ENCODE data around the gene GLDC. TPM values are rescaled to one million over a fixed set of nuclear protein-coding genes. Genes with fewer than 3 reads are reported as not detected.

Gene GLDC
- total RNA-seq, 1 donor from 2014 or later: not detected

DNA sequence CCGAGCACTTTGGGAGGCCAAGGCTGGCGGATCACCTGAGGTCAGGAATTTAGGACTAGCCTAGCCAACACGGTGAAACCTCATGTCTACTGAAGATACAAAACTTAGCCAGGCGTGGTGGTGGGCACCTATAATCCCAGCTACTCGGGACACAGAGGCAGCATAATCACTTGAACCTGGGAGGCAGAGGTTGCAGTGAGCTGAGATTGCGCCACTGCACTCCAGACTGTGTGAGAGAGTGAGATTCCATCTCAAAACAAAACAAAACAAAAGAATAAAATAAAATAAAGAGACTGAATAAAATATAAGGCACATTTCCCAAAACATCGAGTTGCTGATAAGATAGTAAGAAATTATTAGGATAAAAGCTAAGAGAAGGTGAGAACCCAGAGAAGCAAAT, 32.3 kb upstream of the GLDC start:
- no peak overlapping the region for H3K4me3 ChIP-seq
- TF ChIP-seq, protein P1, sequence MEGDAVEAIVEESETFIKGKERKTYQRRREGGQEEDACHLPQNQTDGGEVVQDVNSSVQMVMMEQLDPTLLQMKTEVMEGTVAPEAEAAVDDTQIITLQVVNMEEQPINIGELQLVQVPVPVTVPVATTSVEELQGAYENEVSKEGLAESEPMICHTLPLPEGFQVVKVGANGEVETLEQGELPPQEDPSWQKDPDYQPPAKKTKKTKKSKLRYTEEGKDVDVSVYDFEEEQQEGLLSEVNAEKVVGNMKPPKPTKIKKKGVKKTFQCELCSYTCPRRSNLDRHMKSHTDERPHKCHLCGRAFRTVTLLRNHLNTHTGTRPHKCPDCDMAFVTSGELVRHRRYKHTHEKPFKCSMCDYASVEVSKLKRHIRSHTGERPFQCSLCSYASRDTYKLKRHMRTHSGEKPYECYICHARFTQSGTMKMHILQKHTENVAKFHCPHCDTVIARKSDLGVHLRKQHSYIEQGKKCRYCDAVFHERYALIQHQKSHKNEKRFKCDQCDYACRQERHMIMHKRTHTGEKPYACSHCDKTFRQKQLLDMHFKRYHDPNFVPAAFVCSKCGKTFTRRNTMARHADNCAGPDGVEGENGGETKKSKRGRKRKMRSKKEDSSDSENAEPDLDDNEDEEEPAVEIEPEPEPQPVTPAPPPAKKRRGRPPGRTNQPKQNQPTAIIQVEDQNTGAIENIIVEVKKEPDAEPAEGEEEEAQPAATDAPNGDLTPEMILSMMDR (IDR thresholded peaks at IDR 0.05; ENCODE audit: borderline replicate concordance): no peak
- no peaks in the 10 kb centered on the region for H3K9me3 ChIP-seq (replicated peaks)
- no peak overlapping the region for H3K27ac ChIP-seq (replicated peaks)
- no peaks in the 10 kb centered on the region for H3K27me3 ChIP-seq (ENCODE audit: low read depth)
- no peak for DNase-seq
- peaks cover 22% of the 10 kb centered on the region for H3K4me1 ChIP-seq
- no peaks in the 10 kb centered on the region for H3K36me3 ChIP-seq
- intact Hi-C loops (cut with micrococcal nuclease): no loop called here

DNA sequence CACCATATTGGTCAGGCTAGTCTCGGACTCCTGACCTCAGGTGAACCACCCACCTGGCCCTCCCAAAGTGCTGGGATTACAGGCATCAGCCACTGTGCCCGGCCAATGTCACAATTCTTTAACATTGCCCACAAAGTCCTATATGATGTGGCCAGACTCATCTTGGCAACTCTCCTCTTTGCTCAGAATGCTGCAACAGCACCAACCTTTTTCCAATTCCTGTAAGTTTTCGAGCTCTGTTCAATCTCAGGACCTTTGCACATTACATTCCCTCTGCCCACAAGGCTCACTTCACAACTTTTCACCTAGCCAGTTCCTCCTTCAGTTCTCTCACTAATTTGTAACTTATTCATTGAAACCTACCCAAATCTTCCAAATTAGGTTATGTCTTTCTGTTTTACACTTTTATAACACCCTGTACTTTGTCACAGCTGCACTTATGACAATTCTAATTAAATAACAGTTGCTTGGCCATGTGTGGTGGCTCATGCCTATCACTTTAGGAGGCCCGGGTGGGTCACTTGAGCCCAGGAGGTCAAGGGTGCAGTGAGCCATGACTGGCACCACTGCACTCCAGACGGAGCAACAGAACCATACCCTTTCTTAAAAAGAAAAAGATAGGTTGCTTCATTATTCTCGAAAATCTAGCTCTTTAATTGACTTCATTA, 30.9 kb upstream of the GLDC start:
- Histone ChIP-seq H3K36me3 (no peaks in the 10 kb centered on the region), H3K4me1 (peaks cover 8% of the 10 kb centered on the region), H3K4me3 (no peak overlapping the region), H3K9me3 (replicated peaks) (no peaks in the 10 kb centered on the region), H3K27me3 (ENCODE audit: low read depth) (peaks cover under 1% of the 10 kb centered on the region), H3K27ac (replicated peaks) (no peak overlapping the region)
- TF ChIP-seq, protein P1 (IDR thresholded peaks at IDR 0.05; ENCODE audit: borderline replicate concordance): no peak
- intact Hi-C loops (cut with micrococcal nuclease): no loop called here
- no peak for DNase-seq

DNA sequence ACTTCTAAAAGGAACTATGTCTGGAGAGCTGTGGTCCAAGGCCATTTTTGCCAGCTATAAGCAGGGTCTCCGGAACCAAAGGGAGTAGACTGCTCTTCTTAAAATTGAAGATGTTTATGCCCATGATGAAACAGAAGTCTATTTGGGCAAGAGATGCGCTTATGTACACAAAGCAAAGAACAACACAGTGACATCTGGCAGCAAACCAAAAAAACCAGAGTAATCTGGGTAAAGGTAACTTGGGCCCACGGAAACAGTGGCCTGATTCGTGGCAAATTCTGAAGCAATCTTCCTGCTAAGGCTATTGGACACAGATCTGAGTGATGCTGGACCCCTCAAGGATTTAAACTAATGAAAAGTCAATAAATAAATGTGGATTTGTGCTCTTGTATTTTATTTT, 29.7 kb upstream of the GLDC start:
- H3K4me1 ChIP-seq: no peaks in the 10 kb centered on the region
- peaks cover 12% of the 10 kb centered on the region for H3K27me3 ChIP-seq (ENCODE audit: low read depth)
- no peak overlapping the region for H3K27ac ChIP-seq (replicated peaks)
- no peak for DNase-seq
- no peak overlapping the region for H3K4me3 ChIP-seq
- TF ChIP-seq, protein P1 (IDR thresholded peaks at IDR 0.05; ENCODE audit: borderline replicate concordance): no peak
- H3K36me3 ChIP-seq: no peaks in the 10 kb centered on the region
- intact Hi-C loops (cut with micrococcal nuclease): no loop called here
- H3K9me3 ChIP-seq (replicated peaks): no peaks in the 10 kb centered on the region

- H3K4me3 ChIP-seq: no peak overlapping the region
- H3K36me3 ChIP-seq: no peaks in the 10 kb centered on the region
- peaks cover 19% of the 10 kb centered on the region for H3K27me3 ChIP-seq (ENCODE audit: low read depth)
- intact Hi-C loops (cut with micrococcal nuclease): no loop called here
- no peak overlapping the region for H3K27ac ChIP-seq (replicated peaks)
- TF ChIP-seq, protein P1 (IDR thresholded peaks at IDR 0.05; ENCODE audit: borderline replicate concordance): no peak
- H3K9me3 ChIP-seq (replicated peaks): no peaks in the 10 kb centered on the region
- H3K4me1 ChIP-seq: no peaks in the 10 kb centered on the region
- no peak for DNase-seq
Observed at GRCh38 chr9:6673326-6674025, 27.9 kb upstream of the GLDC start.

DNA sequence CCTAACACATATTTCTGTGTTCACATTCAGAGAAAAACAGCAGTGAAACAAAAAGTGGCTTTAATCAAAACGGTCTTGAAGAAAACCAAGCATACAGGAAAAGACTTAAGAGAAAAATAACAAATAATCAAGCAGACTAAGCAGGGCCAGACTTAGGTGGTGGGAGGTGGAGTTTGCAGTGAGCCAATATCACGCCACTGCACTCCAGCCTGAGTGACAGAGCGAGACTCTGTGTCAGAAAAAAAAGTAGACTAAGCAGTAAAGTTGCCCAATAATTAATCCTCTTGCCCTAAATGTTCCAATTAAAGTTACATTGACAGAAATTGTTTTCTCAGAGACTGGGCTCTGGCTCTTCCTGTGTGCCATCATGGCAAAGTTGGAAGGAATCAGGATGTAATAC, 26.6 kb upstream of the GLDC start:
- intact Hi-C loops (cut with micrococcal nuclease): no loop called here
- Histone ChIP-seq H3K27ac (replicated peaks) (no peak overlapping the region), H3K4me1 (no peaks in the 10 kb centered on the region), H3K9me3 (replicated peaks) (no peaks in the 10 kb centered on the region), H3K36me3 (no peaks in the 10 kb centered on the region), H3K4me3 (no peak overlapping the region), H3K27me3 (ENCODE audit: low read depth) (peaks cover 19% of the 10 kb centered on the region)
- TF ChIP-seq, protein P1 (IDR thresholded peaks at IDR 0.05; ENCODE audit: borderline replicate concordance): no peak
- DNase-seq: no peak
